Activated CD4-positive, alpha-beta T cell treated with anti-CD3 and anti-CD28 coated beads, Interleukin-2, Interleukin-6, amounts not matched to agents 100 ng/mL and 50 ng/mL, durations not matched to agents 16 hours and 8 hours (primary cell): Measurements from ENCODE around the gene TMEM245.

Experiments
- DNase-seq: peaks from one replicate; pipeline ENCODE4 v3.0.0-alpha.2; 2020

TMEM245 gene

DNA sequence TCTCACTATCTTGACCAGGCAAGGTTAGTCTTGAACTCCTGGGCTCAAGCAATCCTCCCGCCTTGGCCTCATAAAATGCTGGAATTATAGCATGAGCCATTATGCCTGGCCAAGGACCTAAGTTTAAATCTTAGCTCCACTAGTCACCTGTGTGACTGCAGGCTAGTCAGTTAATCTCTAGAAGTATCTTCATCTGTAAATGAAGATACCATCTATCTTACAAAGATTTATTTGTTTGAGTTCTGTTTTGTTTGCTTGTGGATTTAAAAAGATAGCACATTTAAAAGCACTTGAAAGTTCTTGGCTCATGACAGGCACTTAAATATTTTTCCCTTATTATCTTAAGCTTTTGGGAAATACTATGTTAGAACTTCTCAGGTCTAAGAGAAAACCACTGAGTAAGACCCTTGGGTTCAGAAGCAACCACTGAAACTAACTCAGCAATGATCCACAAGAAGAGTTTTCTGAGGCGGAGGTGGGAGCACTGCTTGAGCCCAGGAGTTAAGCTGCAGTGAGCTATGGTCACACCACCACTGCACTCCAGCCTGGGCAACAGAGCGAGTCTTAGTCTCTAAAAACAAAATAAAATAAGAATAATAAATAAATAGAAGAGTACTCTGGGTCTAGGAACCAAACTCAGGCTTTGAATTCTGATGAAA lies 19.1 kb downstream of the TMEM245 start:
- DNase-seq = peak; percentile 32

DNA sequence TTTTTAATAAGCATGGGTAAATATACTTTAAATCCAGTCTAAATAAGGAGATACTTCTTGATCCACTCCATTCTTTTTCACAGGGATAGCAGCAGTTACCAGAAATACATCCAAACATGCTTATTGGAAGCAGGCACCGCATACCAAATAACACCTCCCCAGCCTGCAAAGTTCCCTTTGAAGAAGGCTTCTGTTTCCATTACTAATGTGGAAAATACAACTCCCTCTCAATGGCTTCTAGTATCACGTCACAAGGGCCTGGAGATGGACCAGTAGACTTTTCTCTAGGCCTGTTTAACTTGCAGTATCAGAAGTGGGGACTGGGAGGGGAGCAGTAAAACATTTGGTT lies 20.8 kb downstream of the TMEM245 start:
- no peak for DNase-seq

DNA sequence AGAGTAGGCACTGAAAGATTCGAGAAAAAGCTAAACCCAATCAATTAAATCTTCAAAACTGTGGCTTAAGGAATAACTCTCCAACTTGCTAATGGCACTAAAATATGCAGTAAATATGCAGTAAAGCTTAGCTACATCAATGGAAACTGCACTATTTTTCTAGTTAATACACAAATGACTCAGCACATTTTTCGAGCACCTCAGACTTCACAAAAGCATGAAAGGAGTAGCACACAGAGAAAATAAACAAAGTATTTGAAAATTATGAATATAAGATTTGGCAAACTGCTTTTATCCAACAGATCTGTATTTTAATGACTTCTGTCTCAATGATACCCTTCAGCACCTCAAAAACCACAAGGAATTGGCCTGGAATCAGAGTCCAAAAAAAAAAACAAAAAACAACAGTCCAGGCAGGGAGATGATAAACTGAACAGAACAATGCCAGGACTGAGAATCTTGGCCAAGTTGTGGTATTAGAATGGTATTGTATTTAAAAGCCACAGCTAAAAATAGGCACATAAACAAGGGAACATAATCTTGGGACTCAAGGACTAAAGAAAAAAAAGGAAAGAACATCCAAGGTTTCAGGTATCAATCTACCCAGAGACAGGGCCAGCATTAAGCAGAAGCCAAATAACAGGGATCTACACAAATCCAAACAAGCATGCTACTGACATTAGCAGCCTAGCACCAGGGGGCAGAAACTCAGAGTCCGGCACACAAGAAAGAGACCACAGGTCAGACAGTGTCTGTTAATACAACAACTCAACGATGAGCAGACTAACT lies 21.4 kb downstream of the TMEM245 start:
- peak; percentile 55 for DNase-seq

DNA sequence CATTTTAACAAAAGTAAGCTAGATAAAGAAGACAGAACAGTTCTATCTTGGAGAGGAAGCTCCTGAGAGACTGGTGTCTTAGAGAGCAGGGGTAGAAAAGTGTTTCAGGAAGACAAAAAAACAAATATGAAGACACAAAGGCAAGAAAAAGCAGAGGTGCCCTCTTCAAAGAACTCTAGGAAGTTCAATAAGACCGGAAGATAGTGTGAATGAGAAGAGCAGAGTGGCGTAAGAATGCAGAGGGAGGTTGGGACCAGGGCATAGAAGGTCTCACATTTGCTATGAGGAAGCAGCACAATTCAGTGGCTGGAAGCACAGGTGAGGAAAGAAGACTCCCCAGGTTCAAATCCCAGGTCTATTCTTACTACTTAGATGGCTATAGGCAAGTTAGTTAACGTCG lies 22.6 kb downstream of the TMEM245 start:
- DNase-seq = no peak

- no peak for DNase-seq
Measured at GRCh38 chr9:109095321-109095720, 24.4 kb downstream of the TMEM245 start.

DNA sequence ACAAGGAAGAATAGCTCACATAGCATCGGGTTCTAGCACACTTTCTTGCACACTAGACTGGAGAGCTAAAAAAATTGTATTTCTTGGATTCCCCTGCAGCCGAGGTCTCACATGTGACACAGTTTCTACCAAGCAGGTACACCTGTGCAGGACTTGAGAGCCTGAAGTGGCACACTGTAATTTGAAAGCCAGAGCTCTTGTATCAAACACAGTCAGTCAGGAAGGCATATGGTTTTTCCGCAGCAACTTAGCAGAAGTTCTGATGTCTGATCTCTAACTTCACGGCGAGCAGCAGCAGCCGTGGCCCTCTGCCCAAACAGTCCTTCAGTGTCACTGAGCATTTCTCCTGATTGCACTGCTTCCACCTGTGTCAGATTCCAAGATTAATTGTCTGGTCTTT lies 25.5 kb downstream of the TMEM245 start:
- no peak for DNase-seq

DNA sequence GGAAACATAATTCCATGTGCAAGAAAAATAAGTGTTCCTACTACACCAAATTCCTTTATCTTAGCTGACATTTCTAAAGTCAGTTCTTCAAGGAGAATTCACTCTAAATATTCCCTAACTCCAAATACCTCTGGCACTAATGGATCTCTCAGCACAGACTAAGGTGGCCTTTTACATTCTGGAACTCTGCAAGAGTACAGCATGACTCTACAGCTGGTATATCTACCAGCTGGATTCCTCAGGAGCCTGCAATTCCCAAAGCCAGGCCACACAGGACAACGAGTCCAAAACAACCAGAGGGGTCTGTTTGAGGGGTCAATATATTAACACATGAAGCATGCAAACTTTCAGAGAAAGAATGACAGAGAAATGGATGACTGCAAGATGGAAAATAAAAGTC lies 27.2 kb downstream of the TMEM245 start:
- DNase-seq = no peak

- DNase-seq = peak; percentile 81
Measured at GRCh38 chr9:109092051-109092580, 27.6 kb downstream of the TMEM245 start.

DNA sequence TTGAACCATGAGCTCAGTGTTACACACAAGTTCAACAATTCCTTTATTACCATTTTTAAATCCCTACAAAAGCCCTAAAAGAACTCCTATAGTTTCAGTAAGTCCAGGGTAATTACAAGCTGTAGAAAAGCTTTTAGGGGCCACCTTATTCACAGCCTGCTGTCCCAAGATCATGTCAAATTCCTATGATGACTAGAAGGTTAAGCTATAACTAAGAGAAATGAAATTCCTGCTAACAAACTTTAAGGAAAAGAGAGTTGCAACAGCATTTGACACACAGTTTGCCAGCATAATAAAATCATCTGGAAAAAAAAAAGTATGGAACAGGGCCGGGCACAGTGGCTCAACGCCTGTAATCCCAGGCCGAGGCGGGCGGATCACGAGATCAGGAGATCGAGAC lies 31.5 kb downstream of the TMEM245 start:
- DNase-seq = no peak

DNA sequence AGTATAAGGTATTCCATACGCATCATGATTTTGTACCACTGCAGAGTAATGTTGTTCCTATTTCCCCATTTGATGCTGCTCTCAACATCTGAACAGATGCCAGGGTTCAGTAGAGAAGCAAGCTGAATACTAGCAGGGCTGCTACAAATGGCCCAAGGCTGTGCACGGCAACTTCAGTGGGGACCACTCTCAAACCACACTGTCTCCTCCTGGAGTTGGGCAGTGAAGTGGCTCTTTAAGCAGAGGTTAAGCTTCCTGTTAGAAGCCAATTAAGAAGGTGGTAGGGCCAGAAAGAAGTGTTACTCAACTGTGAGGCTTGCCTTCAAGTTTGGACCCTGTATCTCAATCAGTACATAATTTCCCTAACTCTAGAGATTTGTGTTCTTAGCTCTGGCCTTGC lies 32.0 kb downstream of the TMEM245 start:
- no peak for DNase-seq

- DNase-seq = no peak
Measured at GRCh38 chr9:109086221-109086620, 33.5 kb downstream of the TMEM245 start.

DNA sequence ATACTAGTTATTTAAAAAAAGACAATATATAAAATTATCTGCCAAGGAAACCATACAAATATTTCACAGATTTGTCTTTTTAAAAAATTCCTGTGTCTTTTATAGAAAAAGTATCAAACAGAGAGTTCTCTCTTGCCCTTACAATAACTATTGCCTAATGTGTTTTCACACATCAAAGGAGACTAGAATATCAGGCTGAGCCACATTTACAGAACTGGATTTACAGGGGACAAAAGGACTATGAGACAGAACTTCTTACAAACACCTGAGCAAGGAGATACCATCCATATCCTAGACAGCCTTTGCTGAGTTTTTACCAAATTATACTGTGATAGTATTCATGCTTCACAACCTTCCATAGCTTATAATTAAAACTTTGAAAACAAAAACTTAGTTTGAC lies 34.2 kb downstream of the TMEM245 start:
- no peak for DNase-seq

- DNase-seq = no peak
Measured at GRCh38 chr9:109083813-109084405, 35.8 kb downstream of the TMEM245 start.

GRCh38 chr9:109083141-109083540 lies 36.6 kb downstream of the TMEM245 start:
- DNase-seq = no peak

DNA sequence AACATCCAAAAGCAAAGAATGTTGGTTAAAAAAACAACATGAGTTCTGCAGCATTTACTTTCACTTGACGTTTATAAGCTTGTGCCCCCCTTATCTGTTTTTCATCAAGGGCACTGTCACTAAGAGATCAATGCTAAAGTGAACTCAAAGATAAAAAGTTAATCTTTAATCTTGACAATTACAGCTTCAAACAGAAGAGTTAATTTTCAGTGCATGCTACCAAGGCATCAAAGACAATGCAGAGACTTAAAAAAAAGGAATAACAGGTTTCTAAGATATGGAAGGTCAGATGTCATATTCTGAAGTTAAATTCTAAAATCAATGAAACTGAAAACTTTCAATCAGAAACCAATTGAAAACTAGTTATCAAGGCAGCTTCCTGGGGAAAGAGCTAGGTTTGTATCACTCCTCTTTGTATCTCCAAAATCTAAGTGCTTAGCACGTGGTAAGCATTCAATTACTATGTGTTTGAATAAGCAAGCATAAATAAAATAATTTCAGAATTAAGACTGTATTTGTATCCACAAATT lies 37.6 kb downstream of the TMEM245 start:
- DNase-seq = no peak

DNA sequence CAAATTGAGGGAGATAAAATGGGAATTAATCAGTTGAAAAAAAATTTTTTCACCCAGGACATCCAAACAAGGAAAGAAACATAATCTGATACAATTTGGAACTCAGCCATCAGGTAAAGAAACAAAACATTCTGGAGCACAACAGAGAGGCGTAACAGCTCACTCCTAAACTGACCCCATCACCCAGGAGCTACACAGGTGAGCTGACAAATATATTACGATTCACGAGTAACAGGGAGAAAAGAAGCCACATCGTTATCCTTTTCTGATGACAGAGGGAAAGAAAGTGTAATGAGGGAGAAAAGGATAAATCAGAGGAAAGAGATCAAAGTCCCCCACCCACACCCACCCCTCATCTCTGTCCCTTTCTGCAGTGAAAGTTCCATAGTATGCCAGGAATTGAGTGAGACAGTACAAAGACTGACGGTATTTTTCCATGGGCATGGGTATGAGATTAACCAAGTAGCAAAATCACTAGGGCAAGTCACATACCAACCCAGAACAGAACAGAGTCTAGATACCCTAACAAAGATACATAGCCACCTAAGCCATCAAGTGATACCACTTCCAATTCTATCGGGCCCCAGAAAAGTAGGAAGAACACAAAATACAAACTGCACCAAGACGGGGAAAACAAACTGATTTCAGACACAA lies 45.4 kb downstream of the TMEM245 start:
- no peak for DNase-seq

GRCh38 chr9:109072821-109073435 lies 46.8 kb downstream of the TMEM245 start:
- DNase-seq = no peak

DNA sequence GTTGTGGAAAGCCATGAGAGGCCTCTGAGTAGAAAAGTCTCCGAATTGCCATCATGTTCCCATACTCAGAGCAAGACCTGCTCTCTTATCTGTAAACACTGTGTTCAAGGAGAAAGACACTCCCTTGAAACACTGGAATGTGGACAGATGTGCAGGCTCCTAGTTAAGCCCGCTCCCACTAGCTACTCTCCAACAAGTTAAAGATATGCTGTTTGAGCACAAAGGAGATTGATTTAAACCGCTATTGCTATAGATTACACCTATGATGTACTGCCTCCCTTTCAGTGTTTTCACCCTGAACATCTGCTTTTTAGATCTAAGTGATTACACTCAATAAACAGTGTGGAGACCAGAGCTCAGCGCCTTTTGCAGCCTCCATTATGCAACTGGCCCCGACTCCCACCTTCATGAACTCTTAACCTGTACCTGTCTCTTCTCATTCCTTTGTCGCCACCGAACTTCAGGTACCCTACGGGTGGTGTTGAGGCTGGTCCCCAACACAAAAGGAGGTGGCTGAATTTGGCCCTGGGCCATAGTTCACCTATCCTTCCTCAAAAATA lies 47.5 kb downstream of the TMEM245 start:
- no peak for DNase-seq

- DNase-seq = no peak
Measured at GRCh38 chr9:109068764-109069163, 51.0 kb downstream of the TMEM245 start.

- no peak for DNase-seq
Measured at GRCh38 chr9:109064963-109065702, 54.6 kb downstream of the TMEM245 start.

DNA sequence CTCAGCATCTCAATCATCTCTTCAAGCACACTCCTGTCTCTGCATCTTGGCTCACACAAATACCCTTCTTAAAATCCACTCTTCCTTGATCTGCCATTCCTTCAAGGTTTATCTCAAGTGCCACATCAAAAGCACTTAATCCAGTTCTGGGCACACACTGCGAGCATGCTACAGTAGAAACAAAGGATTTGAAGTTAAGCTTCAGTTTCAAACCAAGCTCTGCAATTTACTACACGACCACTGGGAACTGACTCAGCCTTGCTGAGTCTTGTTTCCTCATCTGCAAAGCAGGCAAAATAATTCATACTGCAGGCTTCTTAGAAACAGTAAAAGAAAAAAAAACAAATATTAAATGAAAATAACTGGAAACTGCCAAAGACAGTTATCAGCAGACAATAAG lies 56.0 kb downstream of the TMEM245 start:
- DNase-seq = no peak

DNA sequence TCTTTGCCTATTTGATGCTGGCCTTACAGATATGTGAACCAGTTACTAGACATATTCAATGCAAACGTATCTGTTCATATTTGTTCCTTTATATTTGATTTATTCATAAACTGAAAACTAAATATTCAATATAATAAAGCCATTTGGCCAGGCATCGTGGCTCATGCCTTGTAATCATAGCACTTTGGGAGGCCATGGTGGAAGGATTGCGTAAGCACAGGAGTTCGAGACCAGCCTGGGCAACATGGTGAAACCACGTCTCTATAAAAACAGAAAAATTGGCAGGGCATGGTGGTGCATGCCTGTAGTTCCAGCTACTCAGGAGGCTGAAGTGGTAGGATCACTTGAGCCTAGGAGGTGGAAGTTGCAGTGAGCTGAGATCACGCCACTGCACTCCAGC lies 57.2 kb downstream of the TMEM245 start:
- DNase-seq = no peak
